PC-9 (cell line): ENCODE measurements around the gene ILKAP.

Experiments
- CTCF ChIP-seq: fragments of 200-600 bp; sonication (generic); conservative IDR thresholded peaks from 2 replicates; pipeline ENCODE4 v1.6.1; 2017; ENCODE audit warnings: mixed run types, antibody characterized with exemption, mild to moderate bottlenecking, moderate library complexity
- EZH2 ChIP-seq: fragments of 200-600 bp; sonication (generic); IDR thresholded peaks from 2 replicates; pipeline ENCODE4 v1.8.0; 2017; ENCODE audit warnings: antibody characterized with exemption, low read depth

DNA sequence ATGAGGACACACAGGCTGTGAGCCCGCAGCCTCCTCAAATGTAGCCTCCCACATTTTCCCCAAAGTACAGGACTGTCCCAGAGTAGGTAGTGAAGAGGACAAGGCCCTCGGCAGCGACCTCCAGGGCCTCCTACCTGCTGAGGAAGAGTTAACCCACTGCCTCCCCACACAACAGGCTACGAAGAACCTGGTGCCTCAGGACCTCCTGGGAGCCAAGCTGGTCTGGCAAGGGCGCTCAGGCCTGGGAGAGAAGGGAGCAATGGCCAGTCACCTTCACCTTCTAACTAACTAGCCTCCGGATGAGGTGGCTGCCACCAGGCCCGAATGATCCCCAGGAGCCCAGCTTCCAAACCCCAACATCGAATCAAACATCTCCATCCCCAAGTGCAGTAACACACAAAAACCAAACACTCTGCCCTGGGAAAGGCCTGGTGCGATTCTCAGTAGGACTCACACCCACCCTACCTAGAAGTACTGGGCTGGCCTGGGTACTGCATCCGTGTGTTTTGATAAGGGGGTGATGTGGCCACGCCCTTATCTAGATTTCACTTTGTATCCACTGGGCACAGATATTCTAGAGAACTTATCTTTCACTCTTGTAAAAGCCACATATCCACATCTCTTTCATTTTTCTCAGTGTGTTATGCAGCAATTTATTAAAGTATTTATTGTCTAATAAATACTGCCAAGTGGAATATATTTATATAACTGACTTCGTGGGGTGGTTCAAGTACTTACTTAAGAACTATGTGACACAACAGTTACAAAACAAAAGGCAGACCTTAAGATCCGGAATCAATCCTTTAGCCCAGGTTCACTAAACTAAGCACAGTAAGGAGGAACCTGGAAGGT is 35.1 kb downstream of the ILKAP start:
- TF ChIP-seq CTCF (no peak), EZH2 (no peak)
